GM12892 (cell line): Measurements from ENCODE around the gene SAC3D1.

ENCODE experiments used
- POLR2A ChIP-seq: IDR thresholded peaks from 2 replicates; pipeline ENCODE4 v1.6.1; 2011; ENCODE audit warnings: low read depth, low read length, control low read depth
- POLR2AphosphoS5 ChIP-seq: IDR thresholded peaks from 2 replicates; pipeline ENCODE4 v1.6.1; 2011; ENCODE audit warnings: low read depth, low read length, control low read depth
- TAF1 ChIP-seq: IDR thresholded peaks from 2 replicates; pipeline ENCODE4 v1.6.1; 2011; ENCODE audit warnings: low read depth, mild to moderate bottlenecking, control low read depth, low read length, borderline replicate concordance

DNA sequence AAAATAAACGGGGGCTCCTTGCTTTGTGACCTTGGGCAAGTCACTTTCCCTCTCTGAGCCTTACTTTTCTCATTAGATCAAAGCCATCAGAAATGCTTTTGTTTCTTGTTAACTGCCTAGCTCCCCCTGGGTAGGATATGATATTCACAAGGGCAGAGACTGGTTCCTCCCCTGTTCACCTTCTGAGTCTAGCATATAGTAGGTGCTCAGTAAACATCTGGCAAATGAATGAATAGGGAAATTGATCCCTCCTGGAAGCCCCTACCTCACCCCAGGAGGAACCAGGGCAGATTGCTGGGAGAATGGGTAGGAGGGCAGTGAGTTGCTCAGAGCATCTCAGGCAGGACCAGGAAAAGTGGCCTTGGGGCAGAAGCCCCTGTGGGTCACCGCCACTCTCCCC, 6.6 kb upstream of the SAC3D1 start:
- TF ChIP-seq POLR2AphosphoS5 = no peak
- TF ChIP-seq POLR2A = no peak
- TF ChIP-seq TAF1 = no peak
